Upper lobe of left lung (tissue), 4 donors: ENCODE data around the gene NR3C2.

Experiments used
- CTCF ChIP-seq, 6 experiments: fragments of 450-650 bp in 4 of 6; fragments of 200-600 bp in 2 of 6; sonication (generic) in 2 of 6; IDR thresholded peaks; one replicate each; pipeline ENCODE4 v1.5.1; 2016 to 2019; ENCODE audit warnings: antibody characterized with exemption in 6 of 6
- EP300 ChIP-seq, 4 donors: sonication (generic); formaldehyde crosslinking; IDR thresholded peaks; one replicate each; pipeline ENCODE4 v1.5.1; 2017; ENCODE audit warnings: antibody characterized with exemption in 4 of 4, control low read depth in 2 of 4
- POLR2A ChIP-seq, 4 donors: fragments of 450-650 bp; IDR thresholded peaks; one replicate each; pipeline ENCODE4 v1.5.1; 2016 to 2017; ENCODE audit warnings: antibody characterized with exemption in 4 of 4, mild to moderate bottlenecking in 2 of 4

DNA sequence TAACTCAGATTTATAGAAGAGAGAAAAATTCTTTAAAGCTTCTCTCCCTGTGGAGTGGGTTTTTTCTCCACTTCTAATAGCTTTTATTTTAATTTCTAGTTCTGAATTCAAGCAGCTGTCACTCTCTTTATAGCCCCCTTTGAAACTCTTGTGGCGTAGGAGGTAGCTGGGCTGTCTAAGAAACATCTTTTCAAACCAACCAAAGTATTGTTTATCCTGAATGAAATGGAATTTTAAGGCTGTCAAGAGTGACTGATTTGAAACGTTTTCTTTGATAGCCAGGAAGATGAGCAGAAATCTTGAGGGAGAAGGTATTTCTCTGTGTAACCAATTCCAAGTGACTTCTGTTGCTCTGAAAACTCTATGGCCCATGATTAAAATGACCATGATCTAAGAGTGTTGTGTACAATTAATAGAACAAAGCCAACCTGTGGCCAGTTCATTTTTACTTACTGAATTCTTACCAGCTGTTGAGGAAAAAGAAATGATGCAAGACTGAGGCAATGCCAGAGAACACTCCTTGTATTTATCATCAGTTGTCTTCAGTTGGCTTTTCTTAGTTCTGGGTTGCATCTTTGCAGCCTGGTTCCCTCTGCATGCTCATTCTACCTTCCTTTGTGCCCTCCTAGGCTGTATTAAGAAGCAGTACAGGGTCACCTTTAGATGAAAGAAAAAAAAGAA lies 411.9 kb downstream of the NR3C2 start:
- TF ChIP-seq POLR2A (IDR thresholded peaks at IDR 0.05) (no peak), CTCF (IDR thresholded peaks at IDR 0.05) (no peak), EP300 (IDR thresholded peaks at IDR 0.05) (no peak)
